Activated CD4-positive, CD25-positive, alpha-beta regulatory T cell treated with anti-CD3 and anti-CD28 coated beads, Interleukin-2, amount 50 U/mL, for 24 hours (primary cell): Measurements from ENCODE around the gene ARL14EP.

Experiments
- ATAC-seq, 2 donors: fragments of 150-1000 bp; cut with Tn5 transposase; one replicate each; pipeline ENCODE4 v1.10.0; 2021; ENCODE audit warnings: mild to moderate bottlenecking in 1 of 2, moderate library complexity in 1 of 2

Gene ARL14EP

DNA sequence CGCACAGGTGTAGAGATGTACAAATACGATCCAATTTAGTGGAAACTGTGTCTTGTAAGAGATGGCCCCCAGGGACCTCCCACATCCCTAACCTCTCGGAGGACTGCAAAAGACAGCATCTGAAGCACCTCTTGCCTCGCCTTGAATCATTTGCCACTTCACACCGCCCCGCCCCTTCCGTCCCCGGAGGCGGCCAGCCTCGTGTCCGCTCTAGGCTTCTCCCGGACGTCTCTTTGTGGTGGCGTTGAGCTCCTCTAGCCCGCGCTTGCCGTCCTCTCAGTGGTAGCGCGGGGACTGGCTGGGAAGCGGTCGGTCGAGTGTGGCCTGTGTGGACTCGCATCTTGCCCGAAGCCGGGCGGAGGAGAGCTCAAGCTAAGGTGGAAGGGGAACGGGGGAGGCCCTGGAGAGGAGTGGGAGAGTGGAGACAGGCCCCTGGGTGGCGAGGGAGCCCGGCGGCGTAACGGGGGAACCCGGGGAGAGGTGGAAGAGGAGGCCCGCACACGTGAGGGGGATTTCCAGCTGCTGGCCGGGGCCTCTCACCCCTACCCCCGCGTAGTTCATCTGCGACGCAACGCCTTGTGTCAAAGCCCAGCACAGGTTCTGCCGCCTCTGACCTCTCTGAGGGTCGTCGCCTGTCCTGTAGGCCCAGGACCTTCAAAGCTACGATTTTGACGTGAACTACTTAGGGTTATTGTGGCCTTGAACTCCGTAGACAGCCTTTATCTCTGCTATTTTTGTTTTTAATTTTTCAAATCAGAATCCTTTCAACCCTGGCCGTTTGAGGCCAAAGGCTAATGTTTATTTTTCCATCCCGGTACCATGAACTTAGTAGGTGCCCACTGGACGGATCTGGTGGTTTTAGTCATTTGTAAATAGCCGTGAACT, at the start of gene ARL14EP:
Gene ARL14EP (plus strand): TSS at position 279 of the 885 bp plus-strand sequence. CDS start 7,845 bp downstream, outside the sequence.
- ATAC-seq, result peak; percentile 96 to 98

DNA sequence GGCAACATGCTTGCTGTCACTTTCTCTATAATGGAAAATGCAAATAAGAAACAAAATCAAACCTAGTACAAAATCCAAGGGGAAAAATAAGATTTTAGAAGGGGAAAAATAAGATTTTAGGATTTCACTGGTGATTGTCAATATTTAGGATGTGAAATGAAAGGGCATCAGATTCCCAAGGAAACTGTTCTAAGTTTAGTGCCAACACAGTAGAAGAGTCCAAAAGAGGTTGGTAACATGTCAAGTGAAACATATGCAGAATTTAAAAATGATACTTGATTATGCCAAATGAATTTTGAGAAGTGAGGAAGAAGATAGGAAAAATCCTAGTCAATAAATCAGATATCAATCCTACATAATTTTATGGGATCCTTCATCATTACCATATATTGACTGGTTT, 45.7 kb upstream of the ARL14EP start:
- no peak for ATAC-seq

DNA sequence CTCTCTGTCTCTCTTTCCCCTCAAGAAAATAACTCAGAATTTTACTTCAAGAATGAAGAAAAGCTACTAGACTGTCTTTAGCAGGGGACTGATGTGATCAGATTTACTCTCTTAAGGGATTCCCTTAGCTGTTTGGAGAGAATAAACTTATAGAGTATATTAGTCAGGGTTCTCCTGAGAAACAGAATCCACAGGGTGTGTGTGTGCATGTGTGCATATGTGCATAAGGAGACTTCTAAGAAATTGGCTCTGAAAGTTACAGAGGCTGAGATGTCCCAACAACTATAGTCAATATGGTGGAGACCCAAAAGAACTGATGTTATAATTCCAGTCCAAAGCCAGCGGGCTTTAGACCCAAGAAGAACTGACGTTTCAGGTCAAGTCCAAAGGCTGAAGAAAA, 43.1 kb upstream of the ARL14EP start:
- ATAC-seq, result no peak

DNA sequence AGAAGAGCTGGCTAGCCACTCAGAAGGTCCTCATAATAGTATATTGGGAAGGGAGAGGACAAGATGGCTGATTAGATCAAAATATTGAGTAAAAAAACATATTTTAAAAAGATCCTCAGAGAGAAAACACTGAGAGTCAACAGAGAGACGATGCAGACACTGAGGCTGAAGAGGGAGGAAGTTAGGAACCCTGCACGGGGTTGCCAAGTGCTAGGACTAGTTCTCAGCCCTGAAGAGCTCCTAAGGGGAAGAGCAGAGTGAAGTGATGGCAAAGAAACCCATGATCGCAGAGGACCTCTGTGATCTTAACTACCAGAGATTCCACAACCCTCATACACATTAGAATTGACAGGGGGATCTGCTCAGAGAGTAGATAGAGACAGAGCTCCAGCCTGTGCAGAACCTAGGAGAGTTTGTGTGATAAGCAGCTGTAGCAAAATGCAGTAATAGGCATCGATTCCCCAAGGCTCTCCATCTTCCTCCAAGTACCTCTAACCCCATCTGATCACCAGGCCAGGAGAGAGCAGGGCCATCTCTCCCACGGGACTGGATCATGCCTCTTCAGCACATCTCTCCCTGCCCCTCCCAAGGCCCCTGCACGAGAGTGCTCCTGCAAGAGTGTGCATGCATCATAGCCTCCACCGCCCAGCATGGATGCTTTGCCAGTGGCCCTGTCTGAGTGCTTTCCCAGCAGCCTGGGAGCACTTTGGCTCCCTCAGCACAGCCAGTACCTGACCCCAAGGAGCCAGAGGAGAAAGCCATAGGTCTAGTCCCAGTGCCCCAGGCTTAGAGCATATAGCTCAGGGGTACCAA, 41.2 kb upstream of the ARL14EP start:
- peak; percentile 13 to 24 for ATAC-seq

DNA sequence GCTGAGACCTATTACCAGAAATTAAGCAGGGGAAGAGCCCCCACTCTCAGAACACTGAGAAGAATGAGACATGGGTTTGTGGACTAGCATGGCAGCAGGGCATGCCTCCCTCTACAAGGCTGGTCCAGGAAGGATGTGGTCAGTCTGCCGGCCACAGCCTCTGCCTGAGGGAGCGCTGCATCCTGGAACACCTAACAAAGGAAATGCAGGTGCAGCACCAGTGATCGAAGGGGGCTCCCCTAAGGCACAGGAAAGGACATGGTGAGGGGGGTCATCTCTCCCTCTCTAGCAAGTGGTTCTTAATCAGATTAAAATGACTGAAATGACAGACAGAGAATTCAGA, 40.6 kb upstream of the ARL14EP start:
- peak in 1 of 2 donors; percentile 17 for ATAC-seq

DNA sequence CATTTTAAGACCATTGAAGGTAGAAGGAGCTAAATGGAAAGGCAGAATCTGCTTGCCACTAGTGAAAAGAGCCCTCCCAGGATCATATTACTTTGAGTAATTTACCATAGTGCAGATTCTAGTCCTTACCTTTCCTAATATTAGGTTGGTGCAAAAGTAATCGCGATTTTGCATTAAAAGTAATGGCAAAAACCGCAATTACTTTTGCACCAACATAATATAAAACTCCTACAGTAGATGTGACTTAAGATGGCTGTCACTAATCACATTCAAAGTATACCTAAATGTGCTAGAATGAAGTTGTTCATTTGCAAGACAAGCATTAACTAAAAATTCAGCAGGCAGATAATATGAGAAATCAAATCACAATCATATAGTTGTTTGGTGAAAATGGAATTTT, 38.1 kb upstream of the ARL14EP start:
- no peak for ATAC-seq

DNA sequence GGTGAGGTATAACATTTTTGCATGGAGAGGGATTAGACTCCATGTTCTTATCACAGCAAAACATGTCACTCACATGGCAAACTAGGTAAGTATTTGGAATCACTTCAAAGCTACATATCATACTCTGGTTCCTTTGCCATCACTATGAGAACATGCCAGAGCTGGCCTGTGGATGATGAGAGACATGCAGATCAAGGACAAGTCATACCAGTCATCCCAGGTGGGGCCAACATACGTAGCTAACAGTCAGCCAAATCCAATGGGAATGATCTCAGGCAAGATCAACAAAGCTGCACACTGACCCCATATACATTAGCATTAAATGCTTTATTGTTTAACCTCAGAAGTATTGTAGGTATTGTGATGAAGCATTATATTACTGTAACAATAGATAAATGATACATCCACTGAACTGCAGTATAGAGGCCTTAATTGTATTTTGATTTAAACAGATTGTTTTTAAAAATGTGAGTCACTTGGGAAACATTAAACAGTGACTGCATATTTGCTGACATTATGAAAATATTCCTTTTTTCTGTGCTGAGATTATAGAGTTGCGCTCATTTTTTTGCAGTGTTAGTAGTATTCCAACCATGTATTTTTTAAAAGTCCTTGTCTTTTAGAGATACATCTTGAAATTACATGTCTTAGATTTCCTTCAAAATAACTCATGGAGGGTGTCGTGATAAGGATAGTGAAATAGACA, 37.3 kb upstream of the ARL14EP start:
- no peak for ATAC-seq

DNA sequence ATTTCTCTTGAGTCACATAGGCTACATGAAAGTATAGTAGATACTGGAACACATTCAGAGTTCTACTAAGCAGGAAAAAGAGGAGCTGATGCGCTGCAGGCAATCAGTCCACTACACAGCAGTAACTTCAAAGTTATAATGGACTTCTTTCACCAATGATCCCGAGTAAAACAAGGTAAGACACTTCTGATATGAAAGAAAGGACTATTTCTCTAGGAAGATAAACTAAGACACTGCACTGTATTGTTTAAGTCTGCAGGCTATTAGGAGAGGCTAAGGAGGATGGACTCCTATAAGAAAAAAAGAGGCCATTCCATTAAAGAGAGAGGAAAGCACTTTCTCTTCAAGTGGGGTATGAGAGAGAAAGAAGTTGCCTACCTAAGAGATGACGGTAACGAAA, 31.6 kb upstream of the ARL14EP start:
- no peak for ATAC-seq

DNA sequence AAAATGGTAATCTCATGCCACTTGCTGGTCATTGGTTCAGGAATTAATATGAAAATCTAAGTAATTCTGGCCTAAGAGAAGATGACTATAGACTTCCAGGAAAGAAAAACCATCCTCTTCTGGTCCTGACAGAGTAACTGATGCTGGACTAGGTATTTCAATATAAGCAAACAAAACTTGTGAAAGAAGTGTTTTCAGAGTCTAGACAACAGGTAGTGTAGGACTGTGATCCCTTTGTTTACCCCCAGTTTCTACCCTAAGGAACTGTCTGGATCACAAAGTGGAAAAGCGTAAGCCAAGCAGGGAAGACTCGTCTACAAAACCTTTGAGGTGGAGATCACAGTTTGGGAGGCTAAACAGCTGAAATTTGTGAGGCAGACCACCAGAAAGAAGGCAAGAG, 30.4 kb upstream of the ARL14EP start:
- ATAC-seq, result no peak

DNA sequence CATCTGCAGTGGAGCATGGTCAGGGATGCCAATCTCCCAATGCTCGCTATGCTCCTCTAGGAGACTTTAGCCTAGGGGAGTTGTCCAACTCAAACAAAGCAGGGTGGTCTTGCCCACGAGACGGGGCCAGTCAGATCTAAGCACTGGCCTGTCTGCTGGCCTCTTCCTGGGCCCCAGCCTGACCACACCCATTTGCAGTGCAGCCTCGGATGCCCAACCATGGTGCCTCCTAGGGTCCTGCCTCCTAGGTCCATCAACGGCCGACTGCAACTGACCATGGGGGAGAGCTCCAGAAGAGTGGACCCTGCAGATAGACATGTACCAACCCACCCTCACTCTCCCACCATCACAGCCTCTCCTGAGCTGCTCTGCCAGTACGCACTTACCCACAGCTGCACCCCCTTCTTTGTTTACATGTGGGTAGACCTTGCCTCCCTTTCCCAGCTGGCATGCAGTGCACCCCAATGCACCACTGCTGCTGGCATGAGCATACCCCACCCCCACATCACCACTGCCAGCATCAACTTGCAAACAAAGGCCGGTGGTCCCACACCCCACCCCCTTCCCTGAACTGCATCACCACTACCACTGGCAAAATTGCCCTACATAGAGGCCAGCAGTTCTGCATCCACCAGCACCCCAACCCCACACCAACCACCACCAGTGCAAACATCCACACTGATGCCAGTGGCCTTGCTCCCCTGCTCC, 27.6 kb upstream of the ARL14EP start:
- ATAC-seq, result no peak

DNA sequence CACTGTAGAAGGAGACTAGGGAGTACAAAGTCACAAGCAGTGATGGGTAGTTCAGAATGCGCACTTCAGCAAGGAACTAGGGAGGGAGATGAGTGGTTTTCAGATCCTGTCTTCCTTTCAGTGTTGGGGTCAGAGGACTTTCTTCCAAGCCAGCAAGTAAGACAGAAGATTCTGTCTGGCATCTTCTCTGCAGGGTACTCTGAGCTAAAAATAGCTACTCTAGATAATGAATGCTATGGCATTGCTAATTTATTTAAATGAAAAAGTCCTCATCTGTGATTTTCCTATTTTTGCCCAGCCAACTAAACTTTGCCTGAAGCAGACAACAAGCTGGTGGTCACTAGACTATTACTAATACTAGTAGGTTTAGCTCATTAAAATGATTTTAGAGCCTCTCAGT, 18.3 kb upstream of the ARL14EP start:
- no peak for ATAC-seq

DNA sequence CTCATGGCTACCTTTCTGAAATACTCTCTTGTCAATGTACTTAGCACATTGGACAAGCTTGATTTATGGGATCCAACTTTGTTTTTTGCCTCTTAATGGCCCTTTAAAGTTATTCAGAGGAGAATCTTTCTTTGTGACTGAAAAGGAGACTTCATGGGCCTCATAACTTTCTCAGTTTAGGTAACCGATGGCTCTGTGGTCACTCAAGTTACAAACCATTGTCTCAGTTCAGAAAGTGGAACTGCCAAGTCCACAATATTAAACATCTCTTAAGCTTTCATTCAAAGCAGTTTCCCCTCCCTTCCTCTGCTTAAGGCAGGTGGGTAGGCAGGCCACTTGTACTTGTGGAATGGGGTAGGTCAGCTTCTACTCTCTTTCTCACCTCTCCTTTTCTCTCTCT, 12.3 kb upstream of the ARL14EP start:
- no peak for ATAC-seq

DNA sequence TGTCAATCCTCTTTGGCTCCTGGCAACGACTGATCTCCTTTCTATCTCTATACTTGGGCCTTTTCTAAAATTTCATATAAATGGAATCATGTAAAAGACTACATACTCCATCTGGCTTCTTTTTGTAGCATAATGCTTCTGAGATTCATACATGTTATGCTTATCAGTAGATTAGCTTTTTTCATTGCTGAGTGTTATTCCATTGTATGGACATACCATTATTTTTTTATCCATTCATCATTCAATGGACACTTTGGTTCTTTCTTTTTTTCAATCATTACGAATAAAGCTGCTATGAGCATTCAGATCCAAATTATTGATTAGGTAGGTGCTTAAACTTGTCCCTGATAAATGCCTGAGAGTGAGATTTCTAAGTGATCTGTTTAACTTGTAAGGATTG, 11.7 kb upstream of the ARL14EP start:
- ATAC-seq, result no peak

DNA sequence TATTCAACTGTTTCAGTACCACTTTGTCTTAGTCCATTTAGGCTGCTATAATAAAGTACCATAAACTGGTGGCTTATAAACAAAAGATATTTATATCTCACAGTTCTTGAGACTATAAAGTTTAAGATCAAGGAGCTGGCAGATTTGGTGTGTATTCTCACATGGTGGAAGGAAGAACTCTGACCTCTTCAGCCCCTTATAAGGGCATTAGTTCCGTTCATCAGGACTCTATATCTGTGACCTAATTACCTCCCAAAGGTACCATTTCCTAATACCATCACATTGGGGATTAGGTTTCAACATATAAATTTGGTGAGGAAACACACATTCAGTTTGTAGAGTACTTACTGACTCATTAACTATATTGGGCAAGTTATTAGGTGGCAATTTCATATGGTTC, 10.7 kb upstream of the ARL14EP start:
- no peak for ATAC-seq

DNA sequence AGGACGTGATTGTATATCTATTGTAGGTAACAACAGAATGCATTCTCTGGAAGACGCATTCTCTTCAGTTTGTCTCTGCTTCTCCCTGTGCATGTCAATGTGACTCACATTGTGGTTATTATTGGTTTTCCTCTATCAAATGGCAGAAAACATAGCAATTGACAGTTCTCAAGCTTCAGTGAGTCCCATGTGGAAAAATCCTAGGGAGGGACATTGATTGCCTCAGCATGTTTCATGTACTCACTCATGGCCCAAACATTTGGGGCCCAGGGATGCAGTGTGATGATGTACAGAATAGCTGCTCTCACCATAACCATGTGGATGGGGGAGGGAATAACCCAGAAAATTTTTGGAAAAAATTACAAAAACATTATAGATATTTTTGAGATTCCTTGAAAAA, 9.3 kb upstream of the ARL14EP start:
- ATAC-seq, result no peak

DNA sequence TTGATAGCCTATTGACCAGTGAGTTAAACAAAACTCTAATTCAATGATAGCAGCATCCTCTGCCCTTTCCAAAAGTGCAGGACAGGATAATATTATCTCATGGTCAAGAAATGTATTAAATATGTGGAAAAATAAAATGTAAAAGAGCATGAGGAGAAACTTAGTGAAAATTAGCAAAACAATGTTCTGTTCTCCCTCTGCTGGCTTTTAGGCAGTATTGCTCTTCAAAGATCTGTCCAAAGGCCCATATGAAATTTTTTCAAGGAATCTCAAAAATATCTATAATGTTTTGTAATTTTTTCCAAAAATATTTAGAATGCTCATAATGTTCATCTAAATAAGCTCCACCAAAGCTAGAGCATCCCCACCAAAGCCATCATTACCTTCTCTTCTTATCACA, 8.3 kb upstream of the ARL14EP start:
- no peak for ATAC-seq

DNA sequence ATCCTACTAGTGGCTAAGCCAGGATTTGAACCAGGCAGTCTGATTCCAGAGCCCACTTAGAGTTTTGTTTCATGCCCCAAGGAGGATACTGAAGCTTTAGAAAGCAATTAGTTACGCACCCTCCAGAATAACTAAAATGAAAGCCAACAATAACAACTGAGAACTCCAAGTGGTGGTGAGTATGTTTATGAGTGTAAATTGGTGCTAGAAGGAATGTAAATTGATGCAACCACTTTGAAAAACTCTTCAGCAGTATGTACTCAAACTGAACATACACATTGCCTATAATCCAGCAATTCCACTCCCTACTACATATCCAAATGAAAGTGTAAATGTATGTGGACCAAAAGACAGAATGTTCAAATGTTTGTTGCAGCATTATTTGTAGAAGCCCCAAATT, 6.7 kb upstream of the ARL14EP start:
- ATAC-seq, result no peak

DNA sequence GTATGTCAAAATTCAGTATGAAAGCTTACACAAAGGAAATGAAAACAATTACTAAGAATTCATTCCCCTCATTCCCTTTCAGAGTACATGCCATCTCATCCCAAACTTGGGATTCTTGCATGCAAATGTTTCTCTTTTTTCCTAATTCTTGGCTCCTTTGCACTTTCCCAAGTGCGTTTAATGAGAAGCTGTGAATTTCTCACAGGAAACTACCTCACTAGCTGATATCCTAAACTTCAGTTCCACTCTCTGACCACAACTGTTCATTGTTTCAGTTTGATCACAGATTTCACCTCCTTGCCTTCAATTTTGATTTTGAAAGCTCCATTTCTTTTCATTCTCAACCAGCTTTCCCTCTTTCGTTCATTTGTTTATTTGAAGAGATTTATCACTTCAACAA, 5.9 kb upstream of the ARL14EP start:
- ATAC-seq, result no peak

DNA sequence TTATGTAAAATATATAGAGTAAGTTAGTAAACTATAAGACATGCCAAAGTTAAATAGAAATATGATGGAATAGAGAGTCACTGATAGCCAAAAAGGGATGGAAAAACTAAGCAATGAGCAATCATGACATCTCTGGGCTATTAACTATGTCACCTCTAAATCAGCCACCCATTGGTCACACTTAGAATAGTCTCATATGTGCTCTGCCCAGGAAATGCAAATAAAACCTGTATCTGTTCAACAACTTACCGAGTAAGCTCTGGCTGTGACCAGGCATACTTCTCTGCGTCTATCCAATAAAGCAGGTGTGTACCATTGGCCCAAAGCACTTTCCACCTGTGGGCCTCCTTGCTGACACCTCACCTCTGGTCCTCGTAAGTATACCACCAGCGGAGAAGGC, 1.6 kb upstream of the ARL14EP start:
- no peak for ATAC-seq

DNA sequence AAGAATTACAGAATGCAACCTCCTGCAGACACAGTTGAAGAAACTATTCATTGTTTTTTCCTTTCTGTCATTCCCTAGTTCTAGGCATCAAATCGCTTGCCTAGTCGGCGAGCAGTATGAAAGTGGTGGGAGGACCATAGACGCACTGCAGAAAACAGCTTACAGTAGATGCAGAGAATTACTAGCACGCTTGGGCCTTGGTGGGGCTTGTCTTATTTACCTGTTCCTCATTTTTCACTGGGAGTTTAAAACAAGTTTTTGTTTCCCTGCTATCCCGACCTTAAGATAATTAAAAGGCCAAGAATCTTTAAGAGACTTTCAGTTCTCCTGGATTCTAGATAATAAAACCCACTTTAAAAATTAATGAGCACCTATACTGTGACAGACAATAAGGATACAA, 713 bp upstream of the ARL14EP start:
- ATAC-seq, result no peak

DNA sequence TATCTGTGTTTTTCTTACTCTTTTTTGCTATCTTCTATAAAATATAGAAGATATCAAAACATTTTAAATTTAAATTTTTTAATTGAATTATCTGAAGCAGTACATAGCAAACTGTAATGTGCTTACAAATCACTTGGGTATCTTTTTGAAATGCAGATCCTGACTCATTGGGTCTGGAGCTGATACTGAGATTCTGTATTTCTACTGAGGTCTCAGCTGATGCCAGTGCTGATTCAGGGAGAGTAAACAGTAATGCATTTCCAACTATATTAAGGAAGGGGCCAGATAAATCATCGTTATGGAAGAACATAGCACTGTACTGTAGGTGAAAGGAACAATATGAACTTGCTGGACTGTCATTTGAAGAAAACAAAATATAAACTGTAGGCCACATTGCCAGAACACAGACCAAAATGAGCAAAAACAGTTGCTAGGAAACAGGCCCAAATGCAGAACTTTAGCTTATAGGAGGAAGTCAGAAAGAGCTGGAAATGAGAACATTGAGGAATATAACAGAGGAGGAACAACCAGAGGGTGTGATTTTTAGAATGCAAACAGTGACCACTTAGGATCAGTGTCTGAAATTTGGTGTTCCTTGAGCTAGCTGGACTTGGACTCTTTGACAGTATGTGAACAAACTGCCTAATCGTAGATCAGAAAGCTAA, 3.3 kb downstream of the ARL14EP start:
- no peak for ATAC-seq

DNA sequence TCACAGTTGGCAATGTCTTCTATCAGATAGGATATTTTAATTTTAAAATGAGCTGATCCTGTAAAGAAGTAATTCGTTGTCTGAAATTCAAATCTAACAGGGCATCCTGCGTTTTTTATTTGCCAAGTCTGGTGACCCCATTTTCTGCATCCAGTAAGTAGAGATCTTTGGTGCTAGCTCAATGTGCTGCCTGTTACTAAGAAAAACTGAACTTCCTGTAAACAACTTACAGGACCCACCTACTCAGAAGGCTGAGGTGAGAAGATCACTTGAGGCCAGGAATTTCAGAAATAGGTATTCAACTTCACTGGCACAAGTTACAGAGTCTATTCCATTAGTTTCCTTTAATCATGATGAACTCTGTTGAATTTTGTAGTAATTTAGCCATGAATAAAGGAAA, 4.0 kb downstream of the ARL14EP start:
- no peak for ATAC-seq
